ENCODE measurements around the gene PTGR3.

DNA sequence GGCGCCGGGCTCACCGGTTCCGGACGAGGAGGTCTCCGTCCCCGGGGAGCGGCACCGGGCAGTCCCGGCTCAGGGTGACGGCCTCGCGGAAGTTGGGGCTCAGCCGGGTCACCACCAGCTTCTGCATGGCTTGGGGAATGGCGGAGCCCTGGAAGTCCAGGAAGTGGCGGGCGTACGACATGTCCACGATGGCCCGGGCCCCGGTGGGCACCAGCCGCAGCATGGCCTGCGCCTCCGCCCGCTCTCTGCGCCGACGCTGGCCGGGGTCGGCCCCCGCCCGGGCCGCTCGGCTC lies 157 bp downstream of the PTGR3 start:
- TF ChIP-seq EZH2phosphoT487 (IDR thresholded peaks at IDR 0.05; ENCODE audit: borderline replicate concordance, low read depth, low read length), result no peak
- TF ChIP-seq, protein P1, sequence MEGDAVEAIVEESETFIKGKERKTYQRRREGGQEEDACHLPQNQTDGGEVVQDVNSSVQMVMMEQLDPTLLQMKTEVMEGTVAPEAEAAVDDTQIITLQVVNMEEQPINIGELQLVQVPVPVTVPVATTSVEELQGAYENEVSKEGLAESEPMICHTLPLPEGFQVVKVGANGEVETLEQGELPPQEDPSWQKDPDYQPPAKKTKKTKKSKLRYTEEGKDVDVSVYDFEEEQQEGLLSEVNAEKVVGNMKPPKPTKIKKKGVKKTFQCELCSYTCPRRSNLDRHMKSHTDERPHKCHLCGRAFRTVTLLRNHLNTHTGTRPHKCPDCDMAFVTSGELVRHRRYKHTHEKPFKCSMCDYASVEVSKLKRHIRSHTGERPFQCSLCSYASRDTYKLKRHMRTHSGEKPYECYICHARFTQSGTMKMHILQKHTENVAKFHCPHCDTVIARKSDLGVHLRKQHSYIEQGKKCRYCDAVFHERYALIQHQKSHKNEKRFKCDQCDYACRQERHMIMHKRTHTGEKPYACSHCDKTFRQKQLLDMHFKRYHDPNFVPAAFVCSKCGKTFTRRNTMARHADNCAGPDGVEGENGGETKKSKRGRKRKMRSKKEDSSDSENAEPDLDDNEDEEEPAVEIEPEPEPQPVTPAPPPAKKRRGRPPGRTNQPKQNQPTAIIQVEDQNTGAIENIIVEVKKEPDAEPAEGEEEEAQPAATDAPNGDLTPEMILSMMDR (conservative IDR thresholded peaks at IDR 0.05; ENCODE audit: low read length), result no peak

Measured in OCI-LY7 (cell line).